ENCODE data around the gene EPS15. TPM values are rescaled to one million over a fixed set of nuclear protein-coding genes. Genes with fewer than 3 reads are reported as not detected.

The EPS15 gene
- total and polyA plus RNA-seq, 4 donors = 8.8 to 52.1 (median 19.1) TPM

GRCh38 chr1:51418384-51418959 lies 100.6 kb downstream of the EPS15 start:
- WGBS = 97% methylated on average over 2 of the region's 2 CpGs
- no peaks in the 10 kb centered on the region for H3K9me3 ChIP-seq (ENCODE audit: control insufficient read depth in 4 of 4, low read length in 3 of 4)
- no peaks in the 10 kb centered on the region for H3K27me3 ChIP-seq (ENCODE audit: control insufficient read depth in 4 of 4, insufficient read depth in 4 of 4, low read length in 3 of 4)
- no peak overlapping the region for H3K9ac ChIP-seq (ENCODE audit: low read depth in 1 of 2, low read length in 2 of 2)
- no peak overlapping the region for H3K4me3 ChIP-seq (ENCODE audit: low read depth in 1 of 3, low read length in 3 of 3)
- TF ChIP-seq EGR1 (IDR thresholded peaks at IDR 0.05; ENCODE audit: low read depth in 2 of 2) (no peak), GABPA (IDR thresholded peaks at IDR 0.05 in 1 of 2, conservative IDR thresholded peaks at IDR 0.05 in 1 of 2) (no peak), RAD21 (IDR thresholded peaks at IDR 0.05) (no peak), HNF4A (conservative IDR thresholded peaks at IDR 0.05) (no peak), SP1 (IDR thresholded peaks at IDR 0.05) (no peak), ATF3 (IDR thresholded peaks at IDR 0.05) (no peak), HNF4G (IDR thresholded peaks at IDR 0.05) (no peak), FOXA2 (IDR thresholded peaks at IDR 0.05) (no peak)
- H3K36me3 ChIP-seq (ENCODE audit: control insufficient read depth in 4 of 4, insufficient read depth in 3 of 4, low read depth in 1 of 4, low read length in 3 of 4) = peaks cover 0 to 3% (median 2%) of the 10 kb centered on the region in 4 donors
- no peak for DNase-seq (ENCODE audit: low spot score)
- H3K4me1 ChIP-seq (ENCODE audit: control insufficient read depth in 4 of 4, insufficient read depth in 4 of 4, low read length in 3 of 4) = peaks cover 0 to 2% (median 0%) of the 10 kb centered on the region in 4 donors
- no peak overlapping the region for H3K27ac ChIP-seq (ENCODE audit: low read depth in 1 of 2, low read length in 2 of 2)

GRCh38 chr1:51417496-51418383 lies 101.3 kb downstream of the EPS15 start:
- Histone ChIP-seq H3K4me3 (ENCODE audit: low read depth in 1 of 3, low read length in 3 of 3) (no peak overlapping the region), H3K9ac (ENCODE audit: low read depth in 1 of 2, low read length in 2 of 2) (no peak overlapping the region), H3K27ac (ENCODE audit: low read depth in 1 of 2, low read length in 2 of 2) (no peak overlapping the region), H3K4me1 (ENCODE audit: control insufficient read depth in 4 of 4, insufficient read depth in 4 of 4, low read length in 3 of 4) (no peaks in the 10 kb centered on the region), H3K36me3 (ENCODE audit: control insufficient read depth in 4 of 4, insufficient read depth in 3 of 4, low read depth in 1 of 4, low read length in 3 of 4) (peaks cover 0 to 3% (median 2%) of the 10 kb centered on the region in 4 donors), H3K9me3 (ENCODE audit: control insufficient read depth in 4 of 4, low read length in 3 of 4) (no peaks in the 10 kb centered on the region), H3K27me3 (ENCODE audit: control insufficient read depth in 4 of 4, insufficient read depth in 4 of 4, low read length in 3 of 4) (no peaks in the 10 kb centered on the region)
- no peak for DNase-seq (ENCODE audit: low spot score)
- TF ChIP-seq FOXA2 (IDR thresholded peaks at IDR 0.05) (no peak), SP1 (IDR thresholded peaks at IDR 0.05) (no peak), HNF4A (conservative IDR thresholded peaks at IDR 0.05) (no peak), HNF4G (IDR thresholded peaks at IDR 0.05) (no peak), RAD21 (IDR thresholded peaks at IDR 0.05) (no peak), EGR1 (IDR thresholded peaks at IDR 0.05; ENCODE audit: low read depth in 2 of 2) (no peak), TAF1 (conservative IDR thresholded peaks at IDR 0.05) (no peak), JUND (IDR thresholded peaks at IDR 0.05) (no peak), YY1 (IDR thresholded peaks at IDR 0.05) (no peak), GABPA (IDR thresholded peaks at IDR 0.05 in 1 of 2, conservative IDR thresholded peaks at IDR 0.05 in 1 of 2) (no peak), FOXA1 (IDR thresholded peaks at IDR 0.05) (no peak), ZBTB33 (IDR thresholded peaks at IDR 0.05) (no peak), REST (IDR thresholded peaks at IDR 0.05) (no peak), NR2F2 (IDR thresholded peaks at IDR 0.05) (no peak), MAX (IDR thresholded peaks at IDR 0.05) (no peak), RXRA (IDR thresholded peaks at IDR 0.05) (no peak), ATF3 (IDR thresholded peaks at IDR 0.05) (no peak), CTCF (IDR thresholded peaks at IDR 0.05; ENCODE audit: low read depth, low read length, missing input control) (no peak)
- 95% methylated on average over 5 of the region's 5 CpGs for WGBS

All from liver (tissue), 9 donors.